Islet of Langerhans (tissue), 1 donor: ENCODE results near the gene CUL9.

Experiments
- FAIRE-seq: peaks from one replicate; lab custom pipeline; 2011; peaks lifted over from hg19 to GRCh38; lab: Jason Lieb, UNC

CUL9 gene

DNA sequence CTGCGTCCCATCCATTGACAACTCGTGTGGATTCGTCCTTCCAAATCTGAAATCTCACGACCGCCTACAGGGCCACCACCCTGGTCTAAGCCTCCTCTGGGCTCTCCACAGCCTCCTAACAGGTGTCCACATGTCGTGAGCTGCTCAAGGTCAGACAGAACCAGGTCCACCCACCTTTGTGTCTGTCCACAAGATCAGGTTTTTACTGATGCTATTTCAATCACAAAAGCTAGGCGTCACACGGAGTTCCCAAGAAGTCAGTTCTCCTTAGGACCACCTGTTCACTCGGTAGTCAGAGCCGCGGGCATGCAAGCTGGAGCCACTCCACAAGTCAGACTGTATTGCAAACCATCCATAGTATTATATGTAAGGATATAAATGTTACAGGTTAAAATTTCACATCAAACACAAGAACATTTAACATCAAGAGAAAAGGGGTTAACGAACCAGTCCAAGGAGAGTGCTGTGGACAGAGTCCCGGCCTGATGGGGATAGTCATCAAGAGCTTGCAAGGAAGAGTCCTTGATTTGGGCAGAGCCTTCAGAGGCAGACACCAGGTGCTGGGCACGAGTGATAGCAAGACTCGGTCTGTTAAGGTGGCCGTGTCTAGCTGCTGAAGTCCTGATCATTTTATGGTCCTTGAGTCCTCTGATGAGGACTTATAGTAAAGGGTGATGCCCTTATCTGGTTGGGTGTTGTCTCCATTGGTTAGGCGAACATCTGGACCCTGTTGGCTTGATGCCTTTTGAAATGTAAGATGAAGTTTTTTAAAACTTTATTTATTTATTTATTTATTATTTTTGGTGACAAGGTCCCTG, 48.0 kb downstream of the CUL9 start:
- no peak for FAIRE-seq

DNA sequence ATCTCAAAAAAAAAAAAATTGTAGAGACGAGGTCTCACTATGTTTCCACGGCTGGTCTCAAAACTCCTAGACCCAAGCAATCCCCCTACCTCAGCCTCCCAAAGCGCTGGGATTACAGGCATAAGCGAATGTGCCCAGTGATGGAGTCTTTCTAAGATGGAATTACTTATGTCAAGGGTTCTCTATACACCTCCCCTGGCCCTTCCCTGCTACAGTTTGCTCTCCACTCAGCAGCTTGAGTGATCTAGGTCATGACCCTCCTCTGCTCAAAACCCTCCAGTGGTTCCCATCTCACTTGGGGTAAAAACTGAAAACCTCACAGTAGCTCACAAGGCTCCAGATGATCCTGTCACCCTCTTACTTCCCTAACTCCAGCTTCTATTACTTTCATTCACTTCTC, 49.1 kb downstream of the CUL9 start:
- FAIRE-seq: no peak

DNA sequence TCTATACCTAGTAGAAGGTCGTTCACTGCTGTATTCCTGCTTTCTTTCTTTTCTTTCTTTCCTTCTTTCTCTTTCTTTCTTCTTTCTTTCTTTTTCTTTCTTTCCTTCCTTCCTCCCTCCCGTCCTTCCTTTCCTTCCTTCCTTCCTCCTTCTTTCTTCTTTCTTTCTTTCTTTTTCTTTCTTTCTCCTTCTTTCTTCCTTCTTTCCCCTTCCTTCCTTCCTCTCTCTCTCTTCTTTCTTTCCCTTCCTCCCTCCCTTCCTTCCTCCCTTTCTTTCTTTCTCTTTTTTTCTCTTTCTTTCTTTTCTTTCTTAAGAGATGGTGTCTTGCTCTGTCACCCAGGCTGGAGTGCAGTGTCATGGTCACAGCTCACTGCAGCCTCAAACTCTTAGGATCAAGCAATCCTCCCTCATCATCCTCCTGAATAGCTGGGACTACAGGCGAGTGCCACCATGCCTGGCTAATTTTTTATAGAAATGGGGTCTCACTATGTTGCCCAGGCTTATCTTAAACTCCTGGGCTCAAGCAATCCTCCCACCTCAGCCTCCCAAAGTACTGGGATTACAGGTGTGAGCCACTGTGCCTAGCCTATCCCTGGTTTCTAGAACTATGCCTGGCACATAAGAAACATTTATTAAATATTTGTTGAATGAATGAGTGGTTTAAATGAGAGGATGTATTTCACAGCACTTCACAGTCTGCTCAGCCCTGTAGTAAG, 49.9 kb downstream of the CUL9 start:
- FAIRE-seq: no peak

DNA sequence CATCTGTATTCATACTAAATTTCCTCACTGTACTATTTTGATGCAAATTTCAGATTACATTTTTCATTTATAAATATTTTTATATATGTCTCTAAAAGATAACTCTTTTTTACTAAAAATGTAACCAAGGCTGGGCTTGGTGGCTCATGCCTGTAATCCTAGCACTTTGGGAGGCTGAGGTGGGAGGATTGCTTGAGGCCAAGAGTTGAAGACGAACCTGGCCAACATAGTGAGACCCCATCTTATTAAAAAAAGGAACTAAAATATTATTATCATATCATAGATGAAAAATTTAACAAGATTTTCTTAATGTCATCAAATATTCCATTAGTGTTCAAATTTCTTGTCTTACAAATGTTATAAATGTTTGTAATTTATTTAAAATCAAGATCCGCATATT, 53.8 kb downstream of the CUL9 start:
- FAIRE-seq: no peak

DNA sequence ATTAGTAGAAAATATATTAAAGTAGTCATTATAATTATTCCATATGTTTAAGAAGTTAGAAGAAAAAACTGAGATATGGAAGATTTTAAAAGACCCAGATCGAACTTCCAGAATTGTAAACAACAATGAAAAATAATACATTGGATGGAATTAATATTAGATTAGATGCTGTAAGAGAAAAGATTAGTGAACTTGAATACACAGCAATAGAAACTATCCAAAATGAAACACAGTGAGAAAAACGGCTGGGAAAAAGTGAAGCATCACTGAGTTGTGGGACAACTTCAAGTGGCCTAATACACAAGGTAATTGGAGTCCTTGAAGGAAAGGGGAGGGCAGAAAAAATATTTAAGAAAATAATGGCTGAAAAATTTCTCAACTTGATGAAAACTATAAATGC, 57.1 kb downstream of the CUL9 start:
- FAIRE-seq: no peak

DNA sequence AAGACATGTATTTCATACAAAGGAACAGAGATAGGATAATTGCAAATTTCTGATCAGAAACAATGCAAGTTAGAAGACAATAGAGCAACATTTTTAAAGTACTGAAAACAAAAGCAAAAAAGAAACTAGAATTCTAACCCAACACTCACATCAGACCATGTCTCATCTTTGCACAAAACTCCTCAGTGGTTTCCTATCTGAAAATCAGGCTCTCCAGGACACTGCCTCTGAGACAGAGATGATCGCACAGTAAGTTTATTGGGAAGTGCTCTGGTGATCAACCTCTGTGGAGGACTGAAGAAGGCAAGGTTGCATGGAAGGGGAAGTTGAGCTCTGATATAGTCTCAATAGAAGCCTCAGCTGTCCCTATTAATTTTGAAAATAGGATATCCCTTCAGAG, 59.0 kb downstream of the CUL9 start:
- FAIRE-seq: no peak

DNA sequence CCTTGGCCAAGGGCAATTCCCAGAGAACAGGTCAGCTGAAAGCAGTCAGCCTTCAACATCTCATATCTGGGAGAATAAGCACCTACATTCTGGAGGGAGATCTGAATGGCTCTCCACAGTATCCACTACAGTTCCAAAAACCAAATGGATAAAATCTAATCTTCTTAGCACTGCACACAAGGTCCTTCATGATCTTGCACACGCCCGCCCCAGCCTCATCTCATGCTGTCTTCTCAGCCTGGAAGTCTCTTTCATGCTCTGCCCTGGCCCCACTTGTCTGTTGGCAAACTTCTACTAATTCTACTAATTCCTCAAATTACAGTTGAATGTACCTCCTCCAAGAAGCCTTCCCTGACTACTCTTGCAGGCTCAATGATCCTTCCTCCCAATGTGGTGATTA, 59.5 kb downstream of the CUL9 start:
- no peak for FAIRE-seq

DNA sequence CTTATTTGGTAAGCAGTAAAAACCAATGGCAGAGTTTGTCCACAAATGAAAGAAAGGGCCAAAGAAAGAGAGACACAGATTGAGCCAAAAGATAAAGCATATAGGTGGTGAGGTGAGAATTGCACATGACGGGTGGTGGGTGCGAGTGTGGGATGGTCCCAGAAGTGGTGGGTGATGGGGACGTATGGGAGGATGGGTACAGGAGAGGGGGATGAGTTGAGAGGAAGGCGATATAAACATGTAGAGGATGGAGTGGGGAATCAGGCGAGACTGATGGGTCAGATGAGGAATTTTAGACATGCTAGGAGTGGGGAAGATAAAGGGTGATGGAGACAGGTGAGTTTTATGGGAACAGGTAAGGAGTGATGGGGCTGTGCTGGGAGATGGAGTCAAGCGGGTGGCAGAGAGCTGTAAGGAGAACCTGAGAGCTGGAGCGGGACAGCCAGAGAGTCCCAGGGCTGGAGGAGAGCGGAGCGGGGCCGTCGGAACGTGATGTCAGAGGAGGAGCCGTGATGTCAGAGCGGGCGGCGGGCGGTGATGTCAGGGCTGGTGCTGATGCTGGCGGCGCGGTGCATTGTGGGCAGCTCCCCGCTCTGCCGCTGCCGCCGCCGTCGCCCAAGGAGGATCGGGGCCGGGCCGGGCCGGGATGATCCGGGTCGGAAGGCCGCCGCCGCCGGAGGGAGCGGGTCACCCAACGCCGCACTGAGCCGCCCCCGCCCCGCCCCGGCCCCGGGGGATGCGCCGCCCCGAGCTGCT, 61.1 kb downstream of the CUL9 start, which contains the start of gene TTBK1:
Gene TTBK1 (plus strand): TSS at position 574 of the 756 bp plus-strand sequence. CDS start 3,180 bp downstream, outside the sequence.
- FAIRE-seq: no peak

DNA sequence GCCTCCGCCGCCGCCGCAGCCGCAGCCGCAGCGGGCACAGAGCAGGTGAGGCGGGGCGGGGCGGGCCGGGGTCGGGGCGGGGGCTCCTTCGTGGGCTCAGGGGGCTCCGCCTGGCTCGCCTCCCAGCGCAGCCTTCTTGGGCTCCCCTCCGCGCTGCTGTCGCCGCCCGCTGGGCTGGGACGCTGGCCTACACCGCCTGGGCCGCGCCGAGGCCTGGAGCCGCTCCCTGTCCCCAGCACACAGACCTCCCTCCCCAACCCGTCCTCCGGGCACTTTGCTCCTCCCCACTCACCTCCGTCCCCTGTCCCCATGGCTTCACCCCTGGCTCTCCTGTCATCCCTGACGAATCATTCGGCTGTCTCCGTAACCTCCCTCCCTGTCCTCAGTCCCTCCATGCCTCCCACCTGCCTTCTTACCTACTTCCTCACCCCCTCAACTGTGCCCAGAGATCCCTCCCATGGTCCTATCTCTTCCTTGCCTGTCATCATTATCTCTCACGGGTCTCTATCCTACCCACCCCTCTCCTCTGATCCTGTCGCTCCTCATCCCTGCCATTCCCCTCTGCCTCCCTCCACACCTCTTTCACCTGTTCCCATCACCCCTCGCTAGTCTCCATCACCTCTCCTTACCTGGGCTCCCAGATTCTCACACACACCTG, 61.8 kb downstream of the CUL9 start:
- FAIRE-seq: no peak

DNA sequence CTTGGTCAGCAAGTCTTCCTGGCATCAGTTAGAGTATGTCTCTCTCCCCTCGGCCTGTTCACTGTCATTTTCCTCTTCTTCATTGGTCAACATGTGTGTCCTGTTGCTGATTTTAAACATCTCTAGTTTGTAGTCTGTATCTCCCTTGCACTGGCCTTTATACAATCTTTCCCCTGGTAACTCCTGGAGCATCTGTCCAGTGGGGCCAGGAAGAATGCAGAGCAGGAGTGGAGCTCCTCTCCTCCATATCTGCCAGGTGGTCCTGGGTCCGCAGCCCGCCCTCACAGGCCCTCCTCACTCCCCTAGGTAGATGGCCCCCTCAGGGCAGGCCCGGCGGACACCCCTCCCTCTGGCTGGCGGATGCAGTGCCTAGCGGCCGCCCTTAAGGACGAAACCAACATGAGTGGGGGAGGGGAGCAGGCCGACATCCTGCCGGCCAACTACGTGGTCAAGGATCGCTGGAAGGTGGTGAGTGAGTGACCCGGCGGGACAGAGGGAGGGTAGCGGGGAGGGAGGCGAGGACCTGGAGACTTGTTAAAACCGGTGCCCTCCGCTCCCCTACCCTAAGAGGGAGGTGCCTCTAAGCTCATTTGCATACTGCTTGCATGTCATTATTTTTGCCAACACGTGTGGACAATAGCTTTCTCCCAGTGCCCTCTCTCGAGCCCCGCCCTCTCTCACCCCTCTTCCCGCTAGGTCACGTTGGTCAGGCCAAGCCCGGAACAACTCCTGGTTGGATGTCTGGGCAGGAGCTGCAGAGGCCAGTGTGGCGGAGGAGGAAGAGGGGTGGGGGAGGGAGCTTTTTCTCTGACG, 64.5 kb downstream of the CUL9 start:
- no peak for FAIRE-seq

DNA sequence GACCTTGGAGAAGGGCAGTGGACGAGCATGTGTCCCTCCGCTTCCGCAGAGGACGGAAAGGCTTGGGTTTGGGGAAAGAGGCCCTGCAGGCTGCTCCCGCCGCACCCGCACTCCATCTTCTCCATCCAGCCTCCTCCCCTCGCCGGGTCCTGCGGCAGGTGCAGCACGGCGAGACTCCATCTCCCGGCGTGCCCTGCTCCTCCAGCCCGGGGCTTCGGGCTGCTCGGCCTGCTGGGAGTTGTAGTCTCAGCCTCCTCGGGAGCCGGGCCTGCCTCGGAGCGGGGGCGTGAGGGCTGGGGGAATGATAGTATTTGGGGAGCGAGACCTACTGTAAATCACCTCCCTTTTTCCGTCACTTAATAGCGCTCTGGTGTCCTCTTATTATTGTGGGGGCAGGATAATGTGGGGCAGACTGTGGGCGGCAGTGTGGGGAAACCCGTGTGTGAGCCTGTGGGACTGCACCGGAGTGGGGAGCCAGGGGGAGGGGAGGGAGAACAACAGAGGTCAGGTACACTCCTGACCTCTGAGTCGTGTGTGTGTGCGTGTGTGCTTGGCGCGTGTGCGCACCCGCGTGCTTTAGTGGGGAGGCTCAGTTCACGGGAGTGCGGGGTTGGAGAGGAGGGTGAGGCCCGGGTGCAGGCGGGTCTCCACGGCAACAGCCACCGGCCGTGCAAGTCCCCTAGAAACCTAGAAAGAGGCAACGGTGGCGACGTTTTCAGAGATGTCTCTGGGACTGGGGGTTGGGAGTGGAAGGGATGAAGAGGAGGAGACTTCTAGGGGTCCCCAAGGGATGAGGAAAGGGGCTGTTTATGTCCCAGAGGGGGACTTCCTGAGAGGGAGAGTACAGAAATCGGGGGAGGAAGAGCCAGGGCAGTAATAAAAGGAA, 65.4 kb downstream of the CUL9 start:
- FAIRE-seq: no peak

DNA sequence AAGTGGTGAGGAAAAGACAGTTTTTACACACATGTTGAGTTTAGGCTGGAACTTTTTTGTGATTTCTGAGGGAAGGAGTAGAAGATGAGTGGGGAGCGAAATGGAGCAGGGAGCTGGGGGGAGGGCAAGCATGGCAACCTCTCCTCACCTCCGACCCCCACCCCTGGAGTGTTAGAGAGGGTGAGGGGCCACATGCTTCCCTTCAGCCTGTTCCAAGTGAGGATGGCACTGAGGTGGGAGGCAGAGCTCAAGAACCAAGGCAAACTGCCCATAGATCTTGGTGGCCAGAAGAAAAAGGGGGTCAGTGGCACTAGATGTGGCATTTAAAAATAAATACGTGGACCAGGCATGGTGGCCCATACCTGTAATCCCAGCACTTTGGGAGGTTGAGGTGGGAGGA, 66.1 kb downstream of the CUL9 start:
- no peak for FAIRE-seq

DNA sequence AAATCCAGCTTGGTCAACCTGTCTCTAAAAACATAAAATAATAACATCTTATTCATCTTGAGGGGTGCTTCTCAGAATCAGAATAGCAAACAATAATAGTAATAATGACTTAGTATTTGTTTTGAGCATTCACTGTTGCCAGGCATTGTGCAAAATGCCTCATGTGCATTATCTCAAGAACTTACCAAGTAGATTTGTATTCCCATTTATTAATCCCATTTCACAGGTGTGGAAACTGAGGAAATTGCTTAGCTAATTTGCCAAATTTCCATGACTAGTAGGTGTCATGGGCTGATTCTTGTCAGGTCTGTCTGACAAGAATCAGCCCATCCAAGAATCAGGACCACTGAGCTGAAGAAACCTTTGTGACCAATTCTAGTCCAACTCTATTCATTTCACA, 66.8 kb downstream of the CUL9 start:
- no peak for FAIRE-seq

DNA sequence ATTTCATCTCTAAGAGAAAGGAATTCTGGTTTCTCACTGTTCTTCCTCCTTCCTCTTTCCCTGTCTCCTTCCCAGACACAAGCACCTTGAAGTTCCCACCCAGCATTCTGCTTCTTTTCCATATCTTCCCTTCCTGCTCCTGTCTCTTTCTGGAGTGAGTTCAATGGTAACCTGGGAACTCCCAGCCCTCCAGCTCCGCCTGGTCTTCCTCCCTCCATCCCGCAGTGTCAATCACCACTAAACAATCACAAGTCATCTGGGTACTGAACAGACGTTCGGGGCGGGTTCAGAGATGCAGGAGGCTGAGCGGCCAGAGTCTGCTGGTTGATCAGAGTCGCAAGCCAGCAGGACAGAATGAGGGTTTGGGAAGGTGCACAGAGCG, 69.0 kb downstream of the CUL9 start:
- FAIRE-seq: no peak

DNA sequence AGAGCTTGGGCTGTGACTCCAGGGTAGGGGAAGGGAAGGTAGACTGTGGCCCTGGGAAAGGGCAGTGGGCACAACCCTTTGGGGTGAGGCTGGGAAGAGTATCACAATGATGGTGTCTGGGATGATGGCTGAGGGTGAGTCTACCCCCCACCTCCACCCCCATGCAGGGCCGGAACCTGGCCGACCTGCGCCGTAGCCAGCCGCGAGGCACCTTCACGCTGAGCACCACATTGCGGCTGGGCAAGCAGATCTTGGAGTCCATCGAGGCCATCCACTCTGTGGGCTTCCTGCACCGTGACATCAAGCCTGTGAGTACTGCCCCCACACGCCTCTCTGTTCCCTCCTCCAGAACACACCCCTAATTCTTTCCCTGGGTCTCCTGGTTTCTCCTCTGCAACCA, 71.4 kb downstream of the CUL9 start:
- no peak for FAIRE-seq

DNA sequence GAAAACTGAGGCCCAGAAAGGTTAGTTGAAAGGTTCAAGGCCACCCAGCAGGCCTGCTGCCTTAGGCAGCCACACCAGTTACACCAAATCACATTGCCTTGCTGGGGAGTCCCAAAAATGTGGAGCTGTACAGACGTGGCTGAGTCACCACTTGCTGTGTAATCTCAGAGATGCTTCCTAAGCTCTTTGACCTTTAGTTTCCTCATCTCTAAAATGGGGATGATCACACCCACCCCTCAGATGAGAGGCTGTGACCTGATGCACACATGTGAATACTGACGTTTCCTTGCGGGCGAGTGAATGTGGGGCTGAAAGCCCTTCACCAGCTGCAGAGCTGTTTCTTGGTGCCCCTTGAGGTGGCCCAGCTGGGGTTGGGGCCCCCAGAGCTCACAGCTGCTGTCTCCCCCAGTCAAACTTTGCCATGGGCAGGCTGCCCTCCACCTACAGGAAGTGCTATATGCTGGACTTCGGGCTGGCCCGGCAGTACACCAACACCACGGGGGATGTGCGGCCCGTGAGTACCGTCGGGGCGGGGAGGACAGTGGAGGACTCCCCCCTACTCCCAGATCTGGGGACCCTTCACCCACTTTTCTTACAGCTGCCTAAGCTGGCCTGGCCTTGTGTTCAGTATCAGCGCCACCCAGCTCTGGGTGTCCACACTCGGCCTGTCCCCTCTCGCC, 72.3 kb downstream of the CUL9 start:
- no peak for FAIRE-seq

DNA sequence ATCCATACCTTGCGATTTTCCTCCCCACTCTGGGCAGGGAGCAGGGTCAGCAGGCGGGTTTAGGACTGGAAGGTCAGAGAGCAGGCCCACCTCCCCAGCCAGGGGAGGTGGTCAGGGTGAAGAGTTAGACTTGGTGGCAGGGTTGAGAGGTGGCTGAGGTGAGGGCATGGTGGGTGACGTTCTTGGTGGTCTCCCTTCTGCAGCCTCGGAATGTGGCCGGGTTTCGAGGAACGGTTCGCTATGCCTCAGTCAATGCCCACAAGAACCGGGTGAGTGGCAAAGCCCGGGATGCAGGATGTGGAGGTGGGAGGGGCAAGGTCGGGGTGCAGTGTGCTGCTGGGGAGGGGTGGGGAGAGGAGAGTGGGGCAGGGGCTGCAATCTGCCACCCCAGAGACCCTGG, 72.8 kb downstream of the CUL9 start:
- no peak for FAIRE-seq

DNA sequence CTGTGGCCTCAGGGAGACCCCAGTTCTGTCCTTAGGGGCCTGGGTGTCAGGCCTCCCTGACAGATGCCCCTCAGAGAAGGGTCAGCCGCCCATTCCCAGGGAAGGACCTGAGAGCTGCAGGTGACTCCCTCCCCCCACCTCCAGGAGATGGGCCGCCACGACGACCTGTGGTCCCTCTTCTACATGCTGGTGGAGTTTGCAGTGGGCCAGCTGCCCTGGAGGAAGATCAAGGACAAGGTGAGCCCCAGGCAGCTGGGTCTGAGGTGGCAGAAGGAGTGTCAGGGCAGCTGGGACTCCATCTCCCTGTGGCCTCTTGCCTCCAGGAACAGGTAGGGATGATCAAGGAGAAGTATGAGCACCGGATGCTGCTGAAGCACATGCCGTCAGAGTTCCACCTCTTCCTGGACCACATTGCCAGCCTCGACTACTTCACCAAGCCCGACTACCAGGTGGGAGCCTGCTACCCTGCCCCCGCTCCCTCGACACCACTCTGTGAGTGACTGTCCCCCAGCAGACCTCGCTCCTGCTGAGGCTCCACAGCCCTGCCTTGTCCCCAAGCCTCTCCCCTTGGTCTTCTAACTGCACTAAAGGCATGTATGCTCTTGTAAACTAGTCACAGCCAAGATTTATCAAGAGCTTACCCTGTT, 73.5 kb downstream of the CUL9 start:
- no peak for FAIRE-seq

DNA sequence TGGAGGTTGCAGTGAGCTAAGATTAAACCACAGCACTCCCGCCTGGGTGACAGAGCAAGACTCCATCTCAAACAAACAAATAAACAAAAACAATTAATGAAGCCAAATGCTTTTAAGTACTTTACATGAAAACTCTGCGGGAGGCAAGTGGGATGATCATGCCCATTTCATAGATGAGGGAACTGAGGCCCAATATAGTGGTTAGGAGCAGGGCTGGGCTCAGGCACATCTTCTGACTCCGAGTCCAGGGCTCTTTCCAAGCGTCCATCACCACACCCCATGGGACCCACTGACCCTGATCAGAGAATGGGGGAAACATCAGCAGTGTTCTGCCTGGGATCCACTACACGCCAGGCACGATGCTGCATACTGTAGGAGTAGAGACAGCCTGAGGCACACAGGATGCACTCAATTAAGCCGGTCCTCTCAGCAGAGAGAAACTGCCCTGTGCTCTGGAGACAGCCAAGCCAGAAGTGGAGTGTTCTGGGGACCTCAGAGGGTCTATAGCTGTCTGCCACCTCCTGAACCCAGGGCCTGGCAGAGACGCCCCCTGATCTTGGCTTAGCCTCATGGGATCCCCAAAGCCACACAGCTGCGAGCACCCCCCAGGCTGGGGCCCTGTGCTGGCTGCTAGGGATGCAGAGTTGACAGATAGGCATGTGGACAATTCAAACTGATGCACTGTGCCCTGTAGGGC, 74.8 kb downstream of the CUL9 start:
- no peak for FAIRE-seq
